ENCODE results near the gene KRT27.
A peak's percentile ranks its signal among the peaks of the same experiment; 100 is the strongest.

Gene KRT27

DNA sequence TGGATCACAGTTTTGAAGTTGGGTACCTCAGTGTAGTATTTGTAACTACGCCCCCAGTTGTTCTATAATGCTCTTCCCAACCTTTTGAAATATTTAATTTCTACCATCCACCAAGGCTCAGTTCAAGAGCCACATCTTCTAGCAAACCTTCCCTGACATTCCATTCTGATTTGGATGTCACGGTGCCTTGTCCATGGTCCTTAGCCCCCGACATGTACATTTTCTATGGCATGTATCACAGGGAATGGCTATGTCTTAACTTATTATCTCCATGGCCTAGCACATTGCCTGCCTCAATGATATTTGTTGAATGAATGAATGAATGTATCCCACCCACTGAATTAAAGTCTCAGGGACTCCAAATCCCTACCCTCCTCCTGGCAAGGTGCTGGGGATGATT, 23.8 kb upstream of the KRT27 start:
- no peak for DNase-seq

DNA sequence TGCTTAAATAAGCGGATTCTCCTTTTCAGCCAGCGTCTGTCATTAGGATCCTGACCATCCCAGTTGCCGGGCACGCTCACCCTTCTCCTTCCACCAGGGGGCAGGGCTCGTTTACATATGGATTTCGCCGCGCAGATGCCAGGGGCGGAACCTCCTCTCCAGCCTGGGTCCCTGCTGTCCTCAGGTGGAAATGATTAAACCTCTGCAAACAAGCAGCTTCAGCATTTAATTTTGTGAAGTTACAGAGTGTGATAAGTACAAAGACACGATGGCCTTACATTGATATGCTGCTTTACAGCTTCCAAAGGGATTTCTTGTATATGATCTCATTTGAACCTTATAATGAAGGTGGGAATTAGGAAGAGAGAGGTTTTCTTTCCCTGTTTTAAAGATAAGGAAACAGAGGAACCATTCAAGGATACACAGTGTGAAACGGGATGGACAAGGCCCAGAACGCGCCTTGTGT, 21.3 kb upstream of the KRT27 start:
- DNase-seq, result peak; percentile 90

DNA sequence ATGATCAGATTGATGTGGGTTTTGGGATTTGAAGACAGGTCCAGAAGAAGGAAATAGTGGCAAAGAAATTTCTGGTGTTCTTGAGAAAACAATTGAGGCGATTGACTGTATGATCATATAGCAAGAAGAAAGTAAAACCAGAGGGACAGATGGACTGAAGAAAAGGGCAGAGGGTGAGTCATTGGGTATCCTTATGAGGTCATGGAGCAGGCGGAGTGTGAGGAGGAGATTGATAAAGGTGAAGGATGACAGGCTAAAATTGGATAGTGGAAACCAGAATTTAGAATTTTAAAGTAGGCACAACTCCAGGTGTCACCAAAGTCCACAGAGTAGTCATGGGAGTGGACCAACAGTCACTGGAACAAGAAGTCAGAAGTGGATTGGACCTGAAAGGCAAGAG, 18.8 kb upstream of the KRT27 start:
- DNase-seq, result no peak

DNA sequence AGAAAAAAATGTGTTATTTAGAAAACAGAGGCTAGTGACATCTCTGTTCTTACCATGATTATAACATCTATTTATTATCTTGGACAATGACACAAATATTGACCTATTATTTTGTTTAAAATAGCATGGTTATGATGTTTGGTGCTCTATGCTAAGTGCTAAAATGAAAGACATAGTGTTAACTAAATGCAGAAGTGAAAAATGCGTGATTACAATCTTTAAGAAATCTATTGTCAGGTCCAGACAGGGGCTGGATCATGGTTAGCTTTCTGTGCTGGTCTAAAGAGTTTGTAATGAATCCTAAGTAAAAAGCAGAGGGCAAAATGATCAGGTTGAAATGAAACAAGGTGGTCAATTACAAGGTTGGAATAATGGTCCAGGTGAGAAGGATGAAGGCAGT, 18.0 kb upstream of the KRT27 start:
- DNase-seq, result no peak

DNA sequence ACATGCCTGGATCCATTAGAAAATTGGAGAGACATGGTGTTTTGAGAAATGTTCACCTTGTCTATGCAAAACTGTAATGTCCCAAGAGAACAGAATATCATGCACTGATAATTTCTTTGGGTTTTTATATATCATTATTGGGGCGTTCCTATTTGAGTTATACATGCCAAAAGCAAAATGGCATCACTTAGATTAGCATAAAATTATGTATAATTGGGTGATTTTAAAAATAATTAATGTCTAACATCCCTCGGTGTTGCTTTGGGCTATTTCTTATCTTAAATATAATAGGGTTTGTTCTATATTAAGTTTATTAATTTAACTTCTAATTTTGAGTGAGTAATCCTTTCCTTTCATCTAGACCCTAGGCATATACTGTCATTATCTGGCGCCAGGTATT, 17.5 kb upstream of the KRT27 start, which contains the start of gene KRT28:
TSS of gene KRT28 (minus strand) at position 101 of the 400 bp plus-strand sequence. CDS start at position 35, 66 bp downstream.
- DNase-seq, result no peak

DNA sequence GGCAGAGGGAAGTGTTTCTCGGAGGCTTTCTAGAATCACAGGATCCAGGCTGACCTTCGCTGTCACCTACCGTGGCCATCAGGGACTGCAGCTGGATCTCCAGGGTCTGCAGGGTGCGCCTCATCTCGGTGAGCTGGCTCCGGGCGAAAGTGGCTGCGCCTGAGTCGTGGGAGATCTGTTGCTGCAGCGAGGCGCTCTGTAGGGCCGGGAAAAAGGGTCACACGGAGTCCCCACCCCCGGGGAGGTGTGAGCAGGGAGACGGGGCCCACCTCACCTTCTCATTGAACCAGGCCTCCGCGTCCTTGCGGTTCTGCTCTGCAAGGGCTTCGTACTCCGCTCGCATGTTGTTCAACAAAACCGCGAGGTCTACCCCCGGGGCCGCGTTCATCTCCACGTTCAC, 14.5 kb upstream of the KRT27 start:
- no peak for DNase-seq

DNA sequence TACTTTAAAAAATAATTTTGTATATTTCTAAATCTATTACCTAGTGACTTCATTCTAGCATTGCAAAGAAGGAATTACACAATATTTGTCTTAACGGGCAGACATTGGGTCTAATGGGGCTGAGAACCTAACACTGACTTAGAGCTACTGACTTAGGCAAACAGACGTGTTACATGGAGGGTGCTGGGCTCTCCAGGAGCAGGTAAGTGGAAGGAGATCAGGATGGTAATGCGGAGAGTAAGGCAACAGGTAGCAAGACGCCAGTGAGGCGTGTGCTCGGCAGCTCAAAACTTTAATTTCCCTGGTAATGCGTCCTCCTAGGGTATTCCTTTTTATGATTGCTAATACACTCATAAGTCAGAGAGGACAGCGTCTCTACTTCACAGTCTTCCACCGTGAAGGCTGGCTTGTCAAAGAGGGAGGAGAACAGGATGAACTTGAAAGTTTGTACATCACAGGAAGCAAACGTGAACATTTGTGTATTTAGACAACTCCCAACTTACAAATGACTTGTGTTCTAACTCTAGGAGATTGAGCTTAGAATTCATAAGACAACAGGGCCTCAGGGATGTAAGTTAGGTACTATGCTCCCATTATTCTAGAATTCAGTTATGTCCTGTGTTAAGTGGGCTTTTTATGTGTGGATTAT, 12.8 kb upstream of the KRT27 start:
- no peak for DNase-seq

DNA sequence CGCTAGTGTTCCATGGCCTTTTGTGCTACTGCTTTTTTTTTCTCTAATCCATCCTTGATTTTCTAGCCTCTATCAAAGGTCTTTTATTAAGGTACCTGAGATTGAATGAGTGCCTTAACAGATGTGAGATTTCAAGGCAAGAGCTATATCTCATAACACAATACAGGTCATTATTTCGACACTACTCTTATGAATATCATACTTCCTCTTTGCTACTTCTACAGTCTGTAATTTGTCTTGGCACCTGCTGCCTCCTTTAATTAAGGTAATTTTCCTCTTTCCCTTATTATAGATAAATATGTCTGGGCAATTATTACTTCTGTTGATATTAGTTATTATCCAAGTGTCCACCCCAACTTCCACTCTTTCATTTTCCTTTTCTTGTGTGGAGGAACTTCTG, 12.1 kb upstream of the KRT27 start:
- DNase-seq, result no peak

DNA sequence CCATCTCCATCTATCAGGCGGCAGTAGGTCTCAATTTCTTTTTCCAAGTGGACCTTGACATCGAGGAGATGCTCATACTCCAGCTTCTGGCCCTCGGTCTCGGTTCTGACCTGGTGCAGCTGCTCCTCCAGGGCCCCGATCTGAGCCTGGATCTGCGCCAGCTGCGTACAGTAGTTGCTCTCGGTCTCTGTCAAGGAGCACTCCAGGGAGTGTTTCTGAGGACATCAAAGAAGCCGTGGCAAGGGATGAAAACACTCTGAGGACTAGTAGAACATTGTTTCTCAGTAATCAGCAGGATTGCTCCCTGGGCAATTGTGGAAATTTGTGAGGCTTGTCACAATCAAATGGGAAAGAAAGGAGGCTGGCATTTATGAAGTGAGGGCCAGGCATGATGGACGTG, 11.5 kb upstream of the KRT27 start:
- peak; percentile 19 for DNase-seq

DNA sequence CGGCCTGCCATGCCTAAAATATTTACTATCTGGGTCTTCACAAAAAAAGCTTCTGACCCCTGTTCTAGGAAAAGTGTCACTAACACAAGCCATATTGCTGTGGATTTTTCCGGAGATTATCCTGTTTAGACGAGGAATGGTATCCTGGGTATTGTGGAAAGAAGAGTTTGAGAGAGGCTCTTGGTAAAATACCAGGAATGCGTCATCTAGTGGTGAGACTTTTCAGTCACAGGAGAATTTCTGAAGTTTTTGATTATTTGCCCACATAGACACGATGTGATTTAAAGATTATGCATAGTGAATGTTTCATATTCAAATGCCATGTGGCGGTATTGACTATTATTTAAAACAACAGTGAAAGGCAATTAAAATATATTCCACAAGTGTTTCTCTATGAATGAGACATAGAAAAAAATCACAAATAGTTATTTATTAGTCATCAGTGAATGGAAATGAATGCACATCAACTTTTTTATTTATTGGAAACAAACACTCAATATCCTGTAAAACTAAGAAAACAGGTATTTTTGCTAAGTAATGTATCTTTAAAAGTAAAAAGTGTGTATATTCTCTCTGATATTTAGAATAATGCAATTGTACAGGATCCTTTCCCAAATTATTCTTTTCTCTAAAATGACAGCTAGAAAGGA, 9.6 kb upstream of the KRT27 start:
- DNase-seq, result peak; percentile 18

DNA sequence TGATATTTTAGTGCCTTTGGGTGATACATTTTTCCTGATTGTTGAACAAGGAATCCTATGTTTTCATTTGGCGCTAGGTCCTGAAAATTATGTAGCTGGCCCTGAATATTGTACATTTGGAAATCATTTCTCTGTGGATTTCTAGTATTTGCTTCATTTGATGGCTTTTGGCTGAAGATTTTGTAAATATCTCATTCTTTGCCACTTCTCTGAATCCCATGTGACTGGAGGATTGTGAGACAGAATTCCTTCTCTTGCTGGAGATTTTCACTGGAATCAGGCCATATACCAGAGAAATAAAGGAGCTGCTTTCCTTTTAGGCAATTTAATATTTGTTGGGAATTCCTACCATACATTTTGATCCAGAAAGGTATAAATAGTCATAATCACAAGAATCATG, 8.8 kb upstream of the KRT27 start:
- no peak for DNase-seq

DNA sequence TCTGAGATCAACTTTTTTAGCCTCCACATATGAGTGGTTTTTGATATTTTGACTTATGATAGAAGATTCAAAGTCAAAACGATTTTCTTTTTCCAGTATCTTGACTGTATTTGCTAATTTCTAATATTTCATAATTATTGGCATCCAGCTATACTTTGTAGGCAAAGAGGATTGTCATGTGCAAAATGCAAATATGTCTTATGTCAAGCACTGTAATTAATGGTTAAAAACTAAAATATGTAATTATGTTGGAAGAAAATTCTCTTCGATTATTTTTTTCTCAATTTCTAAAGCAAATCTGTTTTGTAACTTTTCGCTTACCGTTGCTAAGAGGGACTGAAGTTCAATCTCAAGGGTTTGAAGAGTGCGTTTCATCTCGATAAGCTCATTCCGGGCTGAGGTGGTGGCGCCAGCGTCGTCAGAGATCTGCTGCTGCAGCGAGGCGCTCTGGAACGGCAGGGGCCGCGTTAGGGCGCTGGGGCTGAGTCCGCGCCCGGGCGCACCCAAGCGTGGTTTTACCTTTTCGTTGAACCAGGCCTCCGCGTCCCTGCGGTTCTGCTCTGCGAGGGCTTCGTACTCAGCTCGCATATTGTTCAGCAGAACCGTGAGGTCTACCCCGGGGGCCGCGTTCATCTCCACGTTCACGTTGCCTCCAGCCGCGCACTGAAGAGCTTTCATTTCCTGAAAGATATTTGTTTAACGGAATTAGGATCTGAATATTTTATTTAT, 3.0 kb downstream of the KRT27 start:
- DNase-seq, result peak; percentile 37

DNA sequence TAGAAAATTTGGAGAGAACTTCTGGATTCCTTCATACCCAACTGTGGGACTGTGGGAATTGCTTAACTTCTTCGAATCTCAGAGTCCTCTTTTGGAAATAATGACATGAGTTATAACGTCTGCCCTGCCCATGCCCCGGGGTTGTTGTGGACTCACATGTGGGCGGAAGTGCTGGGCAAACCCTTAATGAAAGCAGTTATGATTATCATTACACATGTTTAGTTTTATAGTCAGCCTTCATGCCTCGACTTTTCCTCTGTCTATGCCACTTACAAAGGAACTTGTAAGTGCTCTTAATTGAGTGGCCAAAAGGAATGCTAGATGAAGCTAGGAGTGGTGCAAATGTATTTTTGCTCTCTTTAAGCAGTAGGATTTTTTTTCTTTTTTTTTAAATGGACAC, 3.9 kb downstream of the KRT27 start:
- DNase-seq, result no peak

DNA sequence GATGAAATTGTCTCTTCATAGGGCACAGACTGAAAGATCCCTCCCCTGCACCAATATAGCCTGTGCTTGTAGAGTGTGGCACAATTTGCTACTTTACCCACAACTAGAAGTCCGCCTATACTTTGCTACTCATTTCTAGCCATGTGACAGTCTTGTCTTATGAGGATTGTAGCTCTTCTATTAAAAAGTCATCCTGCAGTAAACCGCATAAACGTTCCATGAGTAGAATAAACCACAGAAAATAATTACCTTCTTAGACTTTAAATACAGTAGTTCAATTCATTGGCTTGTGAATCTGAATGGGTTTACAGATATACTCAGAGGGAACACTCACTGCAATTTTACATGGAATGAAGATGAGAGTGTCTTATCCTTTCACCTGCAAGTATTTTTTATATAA, 4.4 kb downstream of the KRT27 start:
- DNase-seq, result no peak

DNA sequence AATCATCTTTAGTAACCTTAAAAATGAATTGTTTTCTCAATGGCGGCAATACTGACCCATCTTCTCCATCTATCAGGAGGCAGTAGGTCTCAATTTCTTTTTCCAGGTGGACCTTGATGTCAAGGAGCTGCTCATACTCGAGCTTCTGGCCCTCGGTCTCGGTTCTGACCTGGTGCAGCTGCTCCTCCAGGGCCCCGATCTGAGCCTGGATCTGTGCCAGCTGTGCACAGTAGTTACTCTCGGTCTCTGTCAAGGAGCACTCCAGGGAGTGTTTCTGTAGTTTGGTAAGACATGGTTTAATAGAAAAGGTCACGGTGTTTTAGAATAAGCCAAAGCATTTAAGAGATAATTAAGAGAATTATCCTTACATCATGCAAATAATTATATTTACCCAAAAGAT, 4.9 kb downstream of the KRT27 start:
- DNase-seq, result no peak

DNA sequence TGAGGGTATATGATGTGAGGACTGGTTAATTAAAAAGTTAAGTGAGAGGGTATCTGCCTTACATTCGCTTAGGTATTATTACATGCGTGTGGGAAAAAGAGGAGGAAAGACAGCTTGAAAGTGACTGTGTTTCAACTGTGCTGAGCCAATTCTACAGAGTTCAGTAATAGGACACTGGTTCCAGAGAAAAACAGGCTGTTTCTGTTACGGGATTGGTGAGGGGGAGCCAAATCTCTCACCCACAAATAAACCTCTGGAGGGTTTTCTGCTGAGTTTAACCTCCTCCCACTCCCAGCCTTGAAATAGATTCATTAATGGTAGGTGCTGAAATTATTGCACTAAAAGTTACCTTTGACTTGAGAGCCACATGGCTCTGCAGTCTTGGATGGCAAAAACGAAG, 6.4 kb downstream of the KRT27 start:
- no peak for DNase-seq

DNA sequence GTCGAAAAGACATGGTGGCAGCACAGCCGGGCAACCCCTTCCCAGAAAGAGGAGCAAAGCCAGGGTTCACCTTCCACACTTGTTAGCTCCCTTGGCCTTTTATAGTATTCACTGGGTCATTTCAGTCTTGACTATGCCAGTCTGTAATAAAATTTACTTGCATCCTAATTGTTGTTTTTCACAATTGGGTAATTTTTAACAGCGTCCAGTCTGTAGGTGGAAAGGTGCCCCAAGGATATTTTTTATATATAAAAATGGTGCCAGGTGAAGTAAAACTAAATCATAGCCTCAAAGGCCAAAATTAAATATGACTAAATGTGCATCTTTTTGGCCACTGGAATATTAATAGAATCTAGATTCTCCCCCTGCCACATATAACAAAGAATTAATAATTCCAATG, 10.2 kb downstream of the KRT27 start, which contains the start of gene KRT26:
TSS of gene KRT26 (minus strand) at position 101 of the 400 bp plus-strand sequence. CDS start at position 13, 88 bp downstream.
- DNase-seq, result no peak

DNA sequence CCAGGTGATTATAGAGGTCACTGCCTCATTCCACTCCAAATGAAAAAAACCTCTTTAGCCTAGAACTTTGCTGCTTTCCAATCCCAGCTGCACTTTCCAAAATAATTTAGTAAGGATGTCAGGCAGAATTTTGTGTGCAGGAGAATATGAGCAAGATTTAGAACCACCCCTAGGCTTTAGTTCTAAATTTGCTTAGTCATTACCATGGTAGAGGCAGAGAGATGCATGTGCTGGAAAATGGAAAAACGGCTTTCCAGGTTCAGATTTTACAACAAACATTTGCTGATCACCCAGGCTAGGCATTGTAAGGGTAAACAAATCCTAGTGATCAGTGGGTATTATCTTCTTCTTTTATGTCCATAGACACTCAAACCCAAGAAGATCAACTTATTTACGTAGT, 16.7 kb downstream of the KRT27 start:
- no peak for DNase-seq

DNA sequence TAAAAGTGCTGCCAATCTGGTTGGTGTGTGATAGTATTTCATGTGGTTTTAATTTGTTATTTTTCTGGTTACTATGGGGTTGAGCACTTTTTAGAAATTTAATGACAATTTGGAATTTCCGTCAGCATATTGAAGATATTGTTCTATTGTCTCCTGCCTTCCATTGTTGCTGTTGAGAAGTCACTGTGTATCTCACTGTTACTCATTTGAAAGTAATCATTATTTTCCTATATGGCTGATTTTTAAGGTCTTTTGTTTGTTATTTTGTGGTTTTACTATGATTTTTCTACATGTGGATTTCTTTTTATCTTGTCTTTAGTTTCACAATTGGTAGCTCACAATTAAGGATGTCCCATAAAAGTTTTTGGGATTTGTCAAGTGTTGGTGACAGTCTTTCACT, 18.6 kb downstream of the KRT27 start:
- no peak for DNase-seq

DNA sequence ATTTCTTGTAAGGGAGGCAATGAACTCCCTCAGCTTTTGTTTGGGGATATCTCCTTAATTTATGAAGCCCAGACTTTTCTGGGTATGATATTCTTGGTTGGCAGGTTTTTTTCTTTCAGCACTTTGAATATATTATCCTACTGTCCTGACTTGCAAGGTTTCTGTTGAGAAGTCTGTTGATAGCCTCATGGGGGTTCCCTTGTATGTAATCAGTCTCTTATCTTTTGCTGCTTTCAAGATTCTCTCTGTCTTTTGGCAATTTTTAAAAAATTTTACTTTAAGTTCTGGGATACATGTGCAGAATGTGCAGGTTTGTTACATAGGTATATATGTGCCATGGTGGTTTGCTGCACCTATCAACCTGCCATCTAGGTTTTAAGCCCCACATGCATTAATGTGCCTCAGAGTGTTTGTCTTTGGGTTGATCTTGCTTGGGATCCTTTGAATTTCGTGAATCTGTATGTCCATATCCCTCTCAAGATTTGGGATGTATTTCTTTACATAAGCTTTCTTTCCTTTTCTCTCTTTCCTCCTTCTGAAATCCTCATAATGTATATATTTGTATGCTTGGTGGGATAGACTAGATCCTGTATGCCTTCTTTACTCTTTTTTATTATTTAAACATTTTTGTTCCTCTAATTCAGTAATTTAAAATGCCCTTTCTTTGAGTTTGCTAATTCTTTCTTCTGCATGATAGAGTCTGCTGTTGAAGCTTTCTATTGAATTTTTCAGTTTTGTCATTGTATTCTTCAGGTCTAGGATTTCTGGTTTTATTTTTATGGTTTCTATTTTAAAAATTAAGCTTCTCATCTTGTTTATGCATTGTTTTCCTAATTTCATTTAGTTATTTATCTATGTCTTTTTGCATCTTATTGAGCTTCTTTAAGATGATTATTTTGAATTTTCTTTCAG, 22.0 kb downstream of the KRT27 start:
- DNase-seq, result no peak

DNA sequence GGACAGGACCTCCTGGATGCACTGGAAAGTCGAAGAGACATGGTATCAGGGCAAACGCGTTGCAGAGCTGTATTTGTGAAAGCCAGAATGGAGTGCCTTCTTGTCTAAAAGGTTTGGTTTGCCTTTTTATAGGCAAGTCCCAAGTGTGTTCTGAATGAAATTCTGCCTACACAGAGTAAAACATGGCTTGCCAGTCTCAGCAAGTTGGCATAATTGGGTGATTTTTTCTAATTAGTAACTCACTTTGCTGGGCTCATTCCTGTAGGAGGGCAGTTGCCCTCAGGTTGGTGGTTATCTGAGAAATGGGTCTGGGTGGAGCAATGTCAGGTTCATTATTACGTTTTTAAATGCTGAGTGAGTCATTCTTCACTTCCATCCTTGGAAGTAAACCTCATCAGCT, 27.1 kb downstream of the KRT27 start, which contains the start of gene KRT25:
TSS of gene KRT25 (minus strand) at position 101 of the 400 bp plus-strand sequence. CDS start at position 41, 60 bp downstream.
- no peak for DNase-seq

DNA sequence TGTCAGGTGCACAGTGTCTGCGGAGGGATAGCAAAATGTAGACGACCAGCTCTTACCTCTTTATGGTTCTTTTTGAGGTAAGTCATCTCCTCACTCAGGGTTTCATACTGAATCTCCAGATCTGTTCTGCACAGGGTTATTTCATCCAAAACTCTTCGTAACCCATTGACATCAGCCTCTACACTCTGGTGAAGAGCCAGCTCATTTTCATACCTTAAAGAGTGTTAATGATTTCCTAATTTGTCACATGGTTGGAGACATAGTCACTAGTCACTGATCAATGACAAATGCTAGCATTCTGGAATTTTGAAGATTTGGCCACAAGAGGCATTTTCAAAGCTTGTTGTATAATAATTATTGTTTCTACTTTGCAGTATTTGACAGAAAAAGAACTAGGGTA, 28.5 kb downstream of the KRT27 start:
- no peak for DNase-seq

DNA sequence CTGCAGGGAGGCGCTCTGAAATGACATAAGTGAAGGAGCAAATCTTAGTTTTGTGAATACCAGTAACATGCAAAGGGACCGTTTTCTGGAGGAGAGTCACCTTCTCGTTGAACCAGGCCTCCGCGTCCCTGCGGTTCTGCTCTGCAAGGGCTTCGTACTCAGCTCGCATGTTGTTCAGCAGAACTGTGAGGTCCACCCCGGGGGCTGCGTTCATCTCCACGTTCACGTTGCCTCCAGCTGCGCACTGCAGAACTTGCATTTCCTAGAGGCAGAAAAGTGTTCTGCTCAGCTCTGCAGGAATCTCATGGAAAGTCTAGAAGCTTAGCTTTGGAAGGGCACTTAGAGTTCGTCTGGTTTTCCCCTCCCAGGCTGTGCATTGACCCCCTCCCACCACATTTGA, 31.3 kb downstream of the KRT27 start:
- no peak for DNase-seq

All from NCI-H2227 treated with DMSO at 0.1 percent for 48 hours (cell line).